SH-SY5Y (cell line): ENCODE data around the gene HEXD.

Experiments used
- GATA2 ChIP-seq: IDR thresholded peaks from 2 replicates; pipeline ENCODE4 v1.6.1; 2011; ENCODE audit warnings: mild to moderate bottlenecking, low read depth, low read length
- GATA3 ChIP-seq: IDR thresholded peaks from 2 replicates; pipeline ENCODE4 v1.6.1; 2011; ENCODE audit warnings: low read depth, mild to moderate bottlenecking, low read length, moderate library complexity

HEXD gene

DNA sequence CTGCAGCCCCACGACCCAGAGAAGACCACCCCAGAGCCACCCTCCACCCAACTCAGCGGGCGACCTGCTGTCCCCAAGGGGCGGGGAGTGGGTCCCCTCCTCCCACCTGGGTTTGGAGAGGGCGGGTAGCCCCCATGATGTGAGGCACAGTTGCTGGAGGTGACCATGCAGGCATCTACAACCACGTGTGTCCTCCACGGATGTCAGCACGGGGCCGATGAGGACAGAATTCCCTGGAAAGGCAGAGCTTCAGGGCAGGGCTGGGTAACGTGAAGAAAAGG lies 39.5 kb upstream of the HEXD start:
- TF ChIP-seq GATA3 (no peak), GATA2 (no peak)

DNA sequence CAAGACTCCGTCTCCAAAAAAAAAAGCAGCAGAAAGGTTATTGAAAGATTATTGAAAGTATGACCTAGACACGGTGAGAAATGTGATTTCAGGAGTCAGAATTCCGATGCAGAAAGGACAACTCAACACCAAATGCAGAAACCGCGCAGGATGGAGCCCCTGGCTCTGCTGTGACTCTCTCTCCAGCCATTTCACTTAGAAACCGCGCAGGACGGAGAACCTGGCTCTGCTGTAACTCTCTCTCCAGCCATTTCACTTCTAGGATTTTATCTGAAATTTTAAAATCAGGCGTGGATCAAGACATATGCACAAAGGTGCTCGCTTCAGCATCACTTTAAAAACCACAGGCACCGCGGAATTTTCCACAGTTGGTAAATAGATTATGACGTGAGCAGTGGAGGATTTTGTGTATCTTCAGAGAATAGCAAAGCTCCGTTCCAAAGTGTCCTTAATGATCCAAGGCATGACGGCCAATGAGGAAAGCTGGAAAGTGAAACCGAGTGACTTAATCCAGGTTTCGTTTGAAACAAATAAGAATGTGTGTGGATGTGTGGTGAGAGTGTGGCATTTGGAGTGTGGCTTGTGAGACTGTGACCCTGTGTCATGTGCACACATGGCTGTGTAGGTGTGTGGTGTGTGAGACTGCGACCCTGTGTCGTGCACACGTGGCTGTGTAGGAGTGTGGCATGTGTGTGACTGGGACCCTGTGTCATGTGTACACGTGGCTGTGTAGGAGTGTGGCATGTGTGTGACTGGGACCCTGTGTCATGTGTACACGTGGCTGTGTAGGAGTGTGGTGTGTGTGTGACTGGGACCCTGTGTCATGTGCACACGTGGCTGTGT lies 37.1 kb upstream of the HEXD start:
- no peak for TF ChIP-seq GATA3
- TF ChIP-seq GATA2, result no peak

DNA sequence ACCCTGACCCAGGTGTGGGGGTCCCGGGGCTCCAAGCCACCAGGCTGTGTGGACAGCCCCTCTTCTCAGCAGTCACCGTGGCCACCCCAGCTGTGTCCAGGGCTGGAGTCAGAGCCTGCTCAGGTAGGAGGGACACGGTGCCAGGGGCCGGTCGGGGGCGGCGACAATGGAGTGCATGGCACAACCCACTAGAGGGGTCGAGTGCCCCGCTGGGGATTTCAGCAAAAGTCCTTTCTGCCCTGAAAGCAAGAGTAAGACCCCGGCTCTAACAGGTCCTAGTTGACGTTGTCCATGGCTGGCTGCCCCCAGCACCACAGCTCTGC lies 35.3 kb upstream of the HEXD start:
- TF ChIP-seq GATA3, result no peak
- no peak for TF ChIP-seq GATA2

DNA sequence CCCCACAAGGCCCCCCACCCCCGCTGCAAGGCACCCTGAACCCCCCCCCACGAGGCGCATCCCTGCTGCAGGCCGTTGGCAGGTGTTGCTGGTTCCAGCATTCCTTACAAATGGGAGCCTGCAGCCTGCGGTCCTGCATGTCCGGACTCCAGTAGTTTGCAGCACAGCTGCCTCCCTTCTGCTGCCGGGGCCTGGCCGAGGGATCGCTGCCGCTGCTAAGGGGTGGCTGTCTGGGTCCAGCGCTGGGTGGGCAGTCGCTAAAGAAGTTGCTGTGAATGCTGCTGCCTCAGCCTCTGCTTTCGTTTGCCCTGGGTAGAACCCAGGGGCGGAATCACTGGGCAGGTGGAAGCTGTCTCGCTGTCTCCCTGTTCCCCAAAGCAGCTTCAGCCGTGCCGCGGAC lies 34.7 kb upstream of the HEXD start:
- TF ChIP-seq GATA2 (no peak), GATA3 (no peak)

DNA sequence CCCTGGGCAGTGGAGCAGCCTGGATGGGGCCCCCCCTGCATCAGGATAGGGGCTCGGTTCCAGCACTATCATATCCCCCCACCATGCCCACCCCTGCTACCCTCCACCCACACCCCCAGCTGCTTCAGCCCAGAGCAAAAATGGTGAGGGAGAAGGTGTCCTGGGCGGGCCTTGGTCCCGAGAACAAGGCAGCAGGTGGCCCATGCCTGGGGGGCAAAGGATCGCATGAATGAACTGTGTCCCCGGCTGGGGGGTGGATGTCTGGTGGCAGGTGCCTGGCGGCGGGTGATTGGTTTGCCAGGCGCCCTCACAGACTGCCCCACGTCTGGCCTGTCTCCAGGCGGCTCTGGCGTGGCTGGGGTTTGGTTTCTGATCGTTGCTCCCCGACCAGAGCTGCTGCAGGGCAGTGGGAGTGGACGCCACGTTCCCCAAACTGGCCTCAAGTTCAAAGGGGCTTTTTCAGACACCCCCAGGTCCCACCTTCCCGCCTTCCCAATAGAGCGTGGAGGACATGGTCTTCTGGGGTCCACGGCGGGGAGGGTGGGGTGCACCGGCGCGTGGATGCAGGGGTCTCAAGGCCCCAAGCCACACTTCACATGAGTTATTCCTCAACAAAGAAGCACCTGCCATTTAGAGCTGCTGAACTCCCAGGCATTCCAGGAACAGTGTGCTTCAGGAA lies 34.0 kb upstream of the HEXD start:
- TF ChIP-seq GATA2 (no peak), GATA3 (no peak)

DNA sequence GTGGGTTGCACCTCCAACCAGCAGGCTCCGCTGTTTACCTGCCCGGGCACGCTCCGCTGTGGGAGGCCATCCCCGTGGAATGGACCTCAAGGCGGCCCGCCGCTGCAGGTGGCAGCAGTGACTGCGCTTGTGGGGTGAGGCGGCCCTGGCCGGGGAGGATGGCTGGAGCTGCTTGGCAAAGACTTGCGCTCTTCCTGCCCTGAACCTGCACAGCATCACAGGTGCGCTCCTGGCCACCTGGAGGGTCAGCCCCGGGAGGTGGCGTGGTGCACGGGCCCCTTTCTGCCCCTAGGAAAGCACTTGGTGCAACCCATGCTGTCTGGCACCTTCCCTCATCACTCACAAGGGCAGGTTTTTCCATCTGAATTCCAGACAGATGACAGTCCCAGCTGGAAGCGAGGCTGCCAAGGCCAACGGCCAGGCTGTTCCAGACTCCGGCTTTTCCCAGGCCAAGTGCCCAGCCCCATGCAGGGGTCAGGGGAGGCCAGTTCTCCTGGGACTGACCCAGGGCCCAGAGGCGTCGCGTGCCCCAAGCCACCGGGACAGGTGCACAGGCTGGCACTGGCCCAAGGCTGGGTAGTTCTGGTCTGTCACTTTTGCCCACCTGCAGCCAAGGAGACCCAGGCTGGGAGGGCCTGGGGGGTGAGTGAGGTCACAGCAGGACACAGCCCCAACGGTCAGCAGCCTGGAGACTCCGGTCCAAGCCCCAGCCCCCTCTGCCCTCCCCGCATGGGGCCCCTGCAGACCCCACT lies 33.2 kb upstream of the HEXD start:
- no peak for TF ChIP-seq GATA3
- TF ChIP-seq GATA2, result no peak

- TF ChIP-seq GATA2, result no peak
- no peak for TF ChIP-seq GATA3
Measured at GRCh38 chr17:82385559-82386254, 32.4 kb upstream of the HEXD start.

DNA sequence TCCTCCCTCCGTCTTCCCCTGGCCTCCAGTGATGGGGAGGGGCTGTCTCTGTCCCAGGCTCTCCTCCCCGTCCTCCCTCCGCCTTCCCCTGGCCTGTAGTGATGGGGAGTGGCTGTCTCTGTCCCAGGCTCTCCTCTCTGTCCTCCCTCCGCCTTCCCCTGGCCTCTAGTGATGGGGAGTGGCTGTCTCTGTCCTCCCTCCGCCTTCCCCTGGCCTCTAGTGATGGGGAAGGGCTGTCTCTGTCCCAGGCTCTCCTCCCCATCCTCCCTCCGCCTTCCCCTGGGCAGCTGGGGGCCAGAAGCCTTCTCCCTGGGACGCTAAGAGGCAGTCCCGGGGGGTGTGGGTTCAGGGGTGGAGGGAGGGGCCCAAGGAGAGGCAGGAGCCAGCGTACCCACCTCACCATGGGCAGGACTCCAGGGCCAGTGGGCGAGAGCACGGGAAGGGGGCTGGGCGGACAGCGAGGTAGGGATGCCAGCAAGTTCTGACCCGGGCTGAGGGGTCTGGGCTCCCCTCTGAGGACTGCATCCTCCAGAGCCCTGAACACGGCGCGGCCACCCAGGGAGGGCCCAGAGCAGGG lies 31.8 kb upstream of the HEXD start:
- no peak for TF ChIP-seq GATA2
- no peak for TF ChIP-seq GATA3

DNA sequence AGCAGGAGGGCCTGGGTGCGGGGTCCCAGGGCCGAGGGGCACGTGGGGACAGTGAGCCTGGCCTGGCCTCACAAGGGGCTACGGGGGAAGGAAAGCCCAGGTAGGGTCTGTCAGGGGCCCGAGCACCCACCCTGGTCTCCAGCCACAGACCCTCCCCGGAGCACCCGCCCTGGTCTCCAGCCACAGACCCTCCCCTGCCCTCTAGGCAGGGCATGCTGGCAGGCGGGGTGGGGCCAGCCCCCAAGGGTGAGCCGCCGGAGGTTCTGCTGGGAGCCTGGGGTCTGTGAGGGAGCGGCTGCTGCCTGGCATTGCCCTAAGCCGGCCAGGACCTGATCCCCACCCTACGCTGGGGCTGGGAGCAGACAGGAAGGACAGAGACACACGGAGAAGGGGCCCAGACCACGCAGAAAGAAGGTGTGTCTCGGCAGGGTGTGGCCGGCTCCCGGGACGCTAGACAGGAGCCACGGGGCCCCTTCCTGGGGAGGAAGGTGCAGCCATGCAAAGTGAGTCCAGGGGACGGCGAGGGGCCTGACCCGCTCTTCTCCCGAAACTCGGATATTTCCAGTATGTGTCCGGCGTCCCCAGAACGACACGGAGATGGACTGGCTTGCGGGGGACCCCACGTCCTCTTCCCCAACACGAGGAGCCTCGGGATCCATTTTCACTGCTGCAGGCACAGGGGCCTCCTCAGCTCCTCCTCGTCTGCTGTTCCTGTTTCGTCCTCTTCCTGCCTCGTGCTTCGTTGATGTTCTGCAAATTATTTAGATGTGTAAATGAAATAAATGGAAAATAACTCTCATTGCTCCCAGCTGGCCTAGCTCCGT lies 31.1 kb upstream of the HEXD start:
- no peak for TF ChIP-seq GATA2
- no peak for TF ChIP-seq GATA3

DNA sequence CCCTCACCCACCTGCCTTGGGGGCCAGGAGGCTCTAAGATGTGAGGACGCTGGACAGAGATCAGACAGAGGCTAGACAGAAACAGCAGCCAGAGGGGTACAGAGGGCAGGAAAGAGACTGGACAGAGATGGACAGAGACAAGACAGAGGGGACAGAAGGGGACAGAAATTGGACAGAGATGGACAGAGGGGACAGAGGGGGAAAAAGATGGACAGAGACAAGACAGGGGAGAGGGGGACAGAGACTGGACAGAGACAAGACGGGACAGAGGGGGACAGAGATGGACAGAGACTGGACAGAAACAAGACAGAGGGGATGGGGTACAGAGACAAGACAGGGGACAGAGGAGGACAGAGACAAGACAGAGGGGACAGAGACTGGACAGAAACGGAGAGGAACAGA lies 30.4 kb upstream of the HEXD start:
- no peak for TF ChIP-seq GATA2
- TF ChIP-seq GATA3, result no peak

GRCh38 chr17:82388223-82388921 lies 29.8 kb upstream of the HEXD start:
- TF ChIP-seq GATA2, result no peak
- no peak for TF ChIP-seq GATA3

DNA sequence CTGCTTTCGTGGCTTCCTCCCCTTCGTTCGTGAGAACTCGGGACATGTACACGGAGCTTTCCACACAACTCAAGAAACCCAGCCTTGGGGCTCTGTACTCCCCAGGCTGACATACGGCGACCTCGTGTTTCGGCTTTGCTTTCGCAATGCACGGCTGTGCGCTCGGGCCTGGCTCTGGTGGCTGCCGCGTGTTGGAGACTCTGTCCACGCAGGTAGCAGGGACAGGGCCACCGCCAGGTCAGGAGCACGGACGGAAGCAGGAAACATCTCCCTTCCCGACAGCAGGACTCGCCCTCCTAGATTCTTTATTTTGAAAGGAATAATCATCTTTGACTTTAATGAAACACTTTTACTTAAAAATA lies 29.2 kb upstream of the HEXD start:
- TF ChIP-seq GATA3 (no peak), GATA2 (no peak)

GRCh38 chr17:82389379-82389778 lies 28.8 kb upstream of the HEXD start:
- TF ChIP-seq GATA3, result no peak
- TF ChIP-seq GATA2, result no peak
